ENCODE data around the gene CCM2.
"Not testable (repeated sequence)": the region's sequence is repeated elsewhere in the genome, so short reads cannot be mapped to it uniquely, and the experiment has no call there.

Gene CCM2

GRCh38 chr7:44999245-45000092 is 532 bp upstream of the CCM2 start:
- DNase-seq (ENCODE audit: low read depth), result peak; percentile 99

GRCh38 chr7:45001138-45001694 is 1.2 kb downstream of the CCM2 start:
- peak; percentile 63 for DNase-seq (ENCODE audit: low read depth)

GRCh38 chr7:45001826-45002225 is 1.8 kb downstream of the CCM2 start:
- DNase-seq (ENCODE audit: low read depth), result no peak

GRCh38 chr7:45003789-45004188 is 3.8 kb downstream of the CCM2 start:
- no peak for DNase-seq (ENCODE audit: low read depth)

GRCh38 chr7:45007106-45007505 is 7.1 kb downstream of the CCM2 start:
- no peak for DNase-seq (ENCODE audit: low read depth)

GRCh38 chr7:45007571-45008328 is 7.7 kb downstream of the CCM2 start:
- DNase-seq (ENCODE audit: low read depth), result no peak

- no peak for DNase-seq (ENCODE audit: low read depth)
Measured at GRCh38 chr7:45013465-45013967, 13.5 kb downstream of the CCM2 start.

- DNase-seq (ENCODE audit: low read depth), result no peak
Measured at GRCh38 chr7:45015313-45015712, 15.3 kb downstream of the CCM2 start.

GRCh38 chr7:45017253-45017652 is 17.3 kb downstream of the CCM2 start:
- DNase-seq (ENCODE audit: low read depth), result no peak

- DNase-seq (ENCODE audit: low read depth), result no peak
Measured at GRCh38 chr7:45020915-45021314, 20.9 kb downstream of the CCM2 start.

GRCh38 chr7:45021604-45022296 is 21.7 kb downstream of the CCM2 start:
- no peak for DNase-seq (ENCODE audit: low read depth)

- DNase-seq (ENCODE audit: low read depth), result no peak
Measured at GRCh38 chr7:45024126-45024744, 24.2 kb downstream of the CCM2 start.

- DNase-seq (ENCODE audit: low read depth), result not testable (repeated sequence)
Measured at GRCh38 chr7:45025473-45025872, 25.5 kb downstream of the CCM2 start.

- DNase-seq (ENCODE audit: low read depth), result no peak
Measured at GRCh38 chr7:45026013-45026412, 26.0 kb downstream of the CCM2 start.

GRCh38 chr7:45026984-45027773 is 27.2 kb downstream of the CCM2 start:
- no peak for DNase-seq (ENCODE audit: low read depth)

GRCh38 chr7:45027774-45028114 is 27.7 kb downstream of the CCM2 start:
- no peak for DNase-seq (ENCODE audit: low read depth)

GRCh38 chr7:45028138-45028919 is 28.3 kb downstream of the CCM2 start:
- no peak for DNase-seq (ENCODE audit: low read depth)

- DNase-seq (ENCODE audit: low read depth), result no peak
Measured at GRCh38 chr7:45028920-45029344, 28.9 kb downstream of the CCM2 start.

- DNase-seq (ENCODE audit: low read depth), result no peak
Measured at GRCh38 chr7:45031829-45032228, 31.8 kb downstream of the CCM2 start.

GRCh38 chr7:45032421-45032820 is 32.4 kb downstream of the CCM2 start:
- DNase-seq (ENCODE audit: low read depth), result no peak
